Measurements from ENCODE around the gene SPDEF. TPM values are rescaled to one million over a fixed set of nuclear protein-coding genes. Genes with fewer than 3 reads are reported as not detected.

The SPDEF gene
- total RNA-seq, 1 donor from 2014 or later, result 0.12 TPM

DNA sequence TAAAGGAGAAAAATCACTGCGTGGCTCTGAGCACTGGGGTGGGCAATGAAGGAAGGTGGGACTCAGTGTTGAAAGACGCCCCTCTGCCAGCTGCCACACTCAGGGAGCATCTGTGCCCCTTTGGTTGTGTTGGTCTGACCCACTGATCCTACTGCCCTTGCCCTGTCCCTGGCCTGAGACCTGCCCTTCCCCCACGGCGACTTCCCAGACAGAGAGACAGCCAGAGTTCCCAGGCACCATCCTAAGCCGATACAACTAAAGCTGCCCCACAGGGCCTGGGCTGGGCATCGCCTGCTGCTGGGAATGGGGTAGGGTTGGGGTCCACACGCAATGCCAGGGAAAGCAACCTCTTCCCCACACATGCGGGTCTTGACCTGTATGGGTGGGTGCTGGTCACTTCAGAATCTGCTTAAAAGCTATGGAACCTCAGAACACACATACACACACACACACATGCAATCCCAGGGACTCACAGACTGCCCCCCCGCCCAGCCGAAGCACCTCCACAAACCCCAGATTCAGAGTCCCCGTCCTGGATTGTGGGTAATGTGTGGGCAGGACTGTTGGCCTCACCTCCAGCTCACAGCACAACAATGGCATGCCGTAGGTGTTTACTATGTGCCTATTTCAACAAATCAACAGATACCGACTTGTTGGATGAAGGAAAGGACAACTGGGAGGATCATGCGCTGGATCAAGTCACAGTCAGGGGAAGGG, 10.9 kb upstream of the SPDEF start:
- Mint-ChIP-seq H3K4me3 (no peak overlapping the region), H3K36me3 (ENCODE audit: low read depth) (no peaks in the 10 kb centered on the region), H3K9me3 (no peaks in the 10 kb centered on the region), H3K4me1 (peaks cover 6% of the 10 kb centered on the region), H3K27ac (ENCODE audit: unreplicated experiment) (peak overlapping the region; percentile 19), H3K27me3 (ENCODE audit: low read depth) (no peaks in the 10 kb centered on the region)
- TF ChIP-seq, protein P1, sequence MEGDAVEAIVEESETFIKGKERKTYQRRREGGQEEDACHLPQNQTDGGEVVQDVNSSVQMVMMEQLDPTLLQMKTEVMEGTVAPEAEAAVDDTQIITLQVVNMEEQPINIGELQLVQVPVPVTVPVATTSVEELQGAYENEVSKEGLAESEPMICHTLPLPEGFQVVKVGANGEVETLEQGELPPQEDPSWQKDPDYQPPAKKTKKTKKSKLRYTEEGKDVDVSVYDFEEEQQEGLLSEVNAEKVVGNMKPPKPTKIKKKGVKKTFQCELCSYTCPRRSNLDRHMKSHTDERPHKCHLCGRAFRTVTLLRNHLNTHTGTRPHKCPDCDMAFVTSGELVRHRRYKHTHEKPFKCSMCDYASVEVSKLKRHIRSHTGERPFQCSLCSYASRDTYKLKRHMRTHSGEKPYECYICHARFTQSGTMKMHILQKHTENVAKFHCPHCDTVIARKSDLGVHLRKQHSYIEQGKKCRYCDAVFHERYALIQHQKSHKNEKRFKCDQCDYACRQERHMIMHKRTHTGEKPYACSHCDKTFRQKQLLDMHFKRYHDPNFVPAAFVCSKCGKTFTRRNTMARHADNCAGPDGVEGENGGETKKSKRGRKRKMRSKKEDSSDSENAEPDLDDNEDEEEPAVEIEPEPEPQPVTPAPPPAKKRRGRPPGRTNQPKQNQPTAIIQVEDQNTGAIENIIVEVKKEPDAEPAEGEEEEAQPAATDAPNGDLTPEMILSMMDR (conservative IDR thresholded peaks at IDR 0.05), result no peak
- no peak for DNase-seq (ENCODE audit: low read depth, low spot score)

DNA sequence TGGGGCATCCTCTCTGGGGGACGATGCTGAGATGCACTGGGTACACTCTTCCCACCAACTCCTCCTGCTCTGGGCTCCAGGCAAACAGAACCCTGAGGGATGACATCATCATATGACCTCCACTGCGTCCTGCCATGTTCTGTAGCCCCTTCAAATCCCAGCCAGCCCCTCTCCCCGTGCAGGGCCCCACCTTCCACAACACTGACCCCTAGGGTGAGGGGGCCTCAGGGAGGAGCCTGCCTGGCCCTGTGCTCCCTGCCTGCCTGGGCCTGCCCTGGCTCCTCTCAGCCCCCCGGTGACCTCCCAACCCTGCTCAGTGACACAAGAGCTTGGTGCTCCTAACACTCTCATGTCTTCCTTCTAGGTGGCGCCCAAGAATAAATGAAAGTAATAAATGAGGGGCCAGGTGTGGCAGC, 9.6 kb upstream of the SPDEF start:
- no peaks in the 10 kb centered on the region for H3K27me3 Mint-ChIP-seq (ENCODE audit: low read depth)
- no peaks in the 10 kb centered on the region for H3K36me3 Mint-ChIP-seq (ENCODE audit: low read depth)
- H3K27ac Mint-ChIP-seq (ENCODE audit: unreplicated experiment), result peak overlapping the region; percentile 62
- no peaks in the 10 kb centered on the region for H3K9me3 Mint-ChIP-seq
- no peak for DNase-seq (ENCODE audit: low read depth, low spot score)
- H3K4me3 Mint-ChIP-seq, result no peak overlapping the region
- H3K4me1 Mint-ChIP-seq, result peaks cover 8% of the 10 kb centered on the region
- TF ChIP-seq, protein P1 (conservative IDR thresholded peaks at IDR 0.05), result no peak

DNA sequence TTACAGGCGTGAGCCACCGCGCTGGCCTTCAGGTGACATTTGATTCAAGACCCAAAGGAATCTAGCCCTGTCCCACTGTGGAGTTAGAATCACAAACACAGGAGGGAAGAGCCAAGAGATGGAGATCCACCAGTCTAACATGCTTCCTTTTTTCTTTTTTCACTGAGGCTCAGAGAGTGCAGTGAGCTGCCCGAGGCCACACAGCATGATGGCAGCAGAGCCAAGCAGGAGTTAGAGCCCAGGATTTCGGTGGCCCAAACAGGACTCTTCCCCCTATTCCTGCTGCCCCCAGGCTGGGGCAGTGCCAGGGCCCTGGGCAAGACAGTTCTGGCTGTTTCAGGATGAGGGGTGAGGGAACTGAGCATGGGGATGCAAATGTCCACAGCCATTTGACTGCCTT, 8.1 kb upstream of the SPDEF start:
- Mint-ChIP-seq H3K4me3 (no peak overlapping the region), H3K27ac (ENCODE audit: unreplicated experiment) (no peak overlapping the region), H3K27me3 (ENCODE audit: low read depth) (no peaks in the 10 kb centered on the region), H3K36me3 (ENCODE audit: low read depth) (no peaks in the 10 kb centered on the region), H3K4me1 (peaks cover 19% of the 10 kb centered on the region), H3K9me3 (peaks cover 2% of the 10 kb centered on the region)
- TF ChIP-seq, protein P1 (conservative IDR thresholded peaks at IDR 0.05), result no peak
- no peak for DNase-seq (ENCODE audit: low read depth, low spot score)

DNA sequence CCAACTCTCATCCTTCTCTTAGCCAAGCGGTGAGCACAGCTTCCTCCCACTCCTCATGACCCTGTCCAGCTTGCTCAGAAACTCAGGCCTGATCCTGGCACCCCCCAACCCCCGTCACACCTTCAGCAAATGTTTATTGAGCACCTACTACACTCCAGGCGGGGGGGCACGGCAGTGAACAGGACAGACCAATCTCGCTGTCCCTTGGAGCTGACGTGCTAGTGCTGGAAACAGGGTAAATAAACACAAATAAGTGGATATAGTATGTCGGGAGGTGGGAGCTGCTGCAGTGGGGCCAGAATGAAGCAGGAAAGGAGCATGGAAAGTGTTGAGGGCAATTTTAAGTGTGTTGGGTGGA, 7.4 kb upstream of the SPDEF start:
- H3K4me1 Mint-ChIP-seq, result peaks cover 19% of the 10 kb centered on the region
- DNase-seq (ENCODE audit: low read depth, low spot score), result no peak
- H3K4me3 Mint-ChIP-seq, result no peak overlapping the region
- TF ChIP-seq, protein P1 (conservative IDR thresholded peaks at IDR 0.05), result no peak
- H3K36me3 Mint-ChIP-seq (ENCODE audit: low read depth), result no peaks in the 10 kb centered on the region
- no peaks in the 10 kb centered on the region for H3K27me3 Mint-ChIP-seq (ENCODE audit: low read depth)
- H3K9me3 Mint-ChIP-seq, result peaks cover 2% of the 10 kb centered on the region
- no peak overlapping the region for H3K27ac Mint-ChIP-seq (ENCODE audit: unreplicated experiment)

DNA sequence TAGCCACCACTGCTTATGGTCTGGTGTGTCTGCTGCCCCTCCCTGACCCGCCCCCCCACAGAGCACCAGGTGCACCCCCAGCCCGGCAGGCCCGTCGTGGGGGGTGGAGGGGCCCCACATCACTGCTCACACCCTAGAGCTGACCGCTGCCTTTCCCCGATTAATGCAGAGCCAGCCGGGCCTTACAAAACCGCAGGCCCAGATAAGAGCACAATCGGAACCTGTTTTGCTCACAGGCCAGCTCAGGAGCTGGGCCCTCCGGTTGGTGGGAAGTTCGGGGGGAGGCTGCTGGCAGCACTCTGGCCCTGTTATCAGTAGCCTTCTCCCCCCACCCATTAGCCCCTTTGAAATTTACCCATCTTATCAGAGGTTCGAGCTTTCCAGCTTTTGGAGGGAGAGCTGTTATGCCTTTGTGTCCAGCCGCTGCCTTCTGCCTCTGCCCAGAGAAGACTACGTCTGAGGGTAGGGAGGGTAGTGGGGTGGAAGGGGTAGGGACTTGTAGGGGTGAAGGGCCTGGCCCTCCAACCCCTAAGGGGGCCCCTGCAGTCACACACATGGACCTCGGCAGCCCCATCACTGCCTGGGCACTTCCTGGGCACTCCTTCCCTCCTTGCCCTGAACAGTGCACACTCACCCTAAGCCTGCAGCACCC, 6.9 kb upstream of the SPDEF start:
- TF ChIP-seq, protein P1 (conservative IDR thresholded peaks at IDR 0.05), result no peak
- Mint-ChIP-seq H3K9me3 (peaks cover 2% of the 10 kb centered on the region), H3K27me3 (ENCODE audit: low read depth) (no peaks in the 10 kb centered on the region)

More for the DNA sequence above, 6.9 kb upstream of the SPDEF start:
- DNase-seq (ENCODE audit: low read depth, low spot score), result no peak
- H3K36me3 Mint-ChIP-seq (ENCODE audit: low read depth), result no peaks in the 10 kb centered on the region
- peaks cover 19% of the 10 kb centered on the region for H3K4me1 Mint-ChIP-seq
- H3K27ac Mint-ChIP-seq (ENCODE audit: unreplicated experiment), result no peak overlapping the region
- H3K4me3 Mint-ChIP-seq, result no peak overlapping the region
